HFFc6 (cell line): ENCODE data around the gene PER3. TPM values are rescaled to one million over a fixed set of nuclear protein-coding genes. Genes with fewer than 3 reads are reported as not detected.

ENCODE experiments used
- DNase-seq: peaks from one replicate; pipeline ENCODE4 v3.0.0-alpha.2; 2018
- H3K27ac Mint-ChIP-seq: 2 replicates; pipeline ENCODE4 v1.8.0; 2020; ENCODE audit warnings: mild to moderate bottlenecking, mixed read lengths
- H3K27me3 Mint-ChIP-seq: 2 replicates; pipeline ENCODE4 v1.8.0; 2021; ENCODE audit warnings: mild to moderate bottlenecking, moderate library complexity, mixed read lengths; ENCODE audit not compliant: insufficient read depth
- H3K36me3 Mint-ChIP-seq: 2 replicates; pipeline ENCODE4 v1.8.0; 2021; ENCODE audit warnings: low read depth, mixed read lengths
- H3K4me1 Mint-ChIP-seq: 2 replicates; pipeline ENCODE4 v1.8.0; 2020; ENCODE audit warnings: low read depth, mixed read lengths
- H3K4me3 Mint-ChIP-seq: 2 replicates; pipeline ENCODE4 v1.8.0; 2020; ENCODE audit warnings: mild to moderate bottlenecking, moderate library complexity, mixed read lengths
- H3K9me3 Mint-ChIP-seq: 2 replicates; pipeline ENCODE4 v1.8.0; 2020; ENCODE audit warnings: mild to moderate bottlenecking, mixed read lengths
- total RNA-seq, 6 experiments: library from RNA; stranded (reverse); fragmentation: NEBNext Ultra II Directional; extraction: Animal tissue kit (Norgen Biotek cat#: 25700); gene quantifications; 2 replicates in 1 of 6; 3 replicates in 5 of 6; pipeline ENCODE4 v1.2.3, GENCODE V29; 2021
- TF ChIP-seq, protein P1 (sequence below): fragments of 200-600 bp; sonication (generic); IDR thresholded peaks from 2 replicates; pipeline ENCODE4 v1.5.0; 2021; ENCODE audit warnings: antibody characterized with exemption, mild to moderate bottlenecking

Gene PER3
- total RNA-seq, 6 experiments from 2014 or later: 5.7 to 8.1 (median 7.7) TPM

DNA sequence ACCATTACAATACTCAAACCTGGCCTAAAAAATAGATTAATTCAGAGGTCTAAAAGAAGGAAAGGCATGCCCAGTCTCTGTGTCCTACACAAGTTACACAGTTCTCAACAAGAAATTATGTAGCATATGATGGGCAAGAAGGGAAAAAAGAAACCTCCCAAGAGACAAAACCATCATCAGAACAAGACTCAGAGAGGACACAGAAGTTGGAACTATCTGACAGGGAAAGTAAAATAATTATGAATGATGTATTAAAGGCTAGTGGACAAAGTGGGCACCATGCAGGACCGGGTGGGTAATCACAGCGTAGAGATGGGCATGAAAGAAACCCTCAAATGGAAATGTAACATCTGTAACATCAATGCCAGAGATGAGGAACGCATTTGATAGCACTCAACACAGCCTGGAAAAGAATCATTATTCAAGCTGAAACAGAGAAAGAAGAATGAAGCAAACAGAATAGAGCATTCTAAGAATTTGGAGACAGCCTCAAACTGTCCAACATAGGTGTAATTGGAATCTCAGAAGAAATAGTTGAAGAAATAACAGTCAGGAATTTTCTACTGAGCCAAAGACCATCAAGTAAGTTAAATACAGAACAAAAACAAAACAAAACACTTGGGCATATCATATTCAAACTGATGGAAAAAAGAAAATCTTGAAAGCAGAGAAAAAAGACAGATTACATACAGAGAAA is 29.7 kb downstream of the PER3 start:
- H3K36me3 Mint-ChIP-seq: peaks cover 35% of the 10 kb centered on the region
- H3K4me1 Mint-ChIP-seq: peaks cover 11% of the 10 kb centered on the region
- TF ChIP-seq, protein P1, sequence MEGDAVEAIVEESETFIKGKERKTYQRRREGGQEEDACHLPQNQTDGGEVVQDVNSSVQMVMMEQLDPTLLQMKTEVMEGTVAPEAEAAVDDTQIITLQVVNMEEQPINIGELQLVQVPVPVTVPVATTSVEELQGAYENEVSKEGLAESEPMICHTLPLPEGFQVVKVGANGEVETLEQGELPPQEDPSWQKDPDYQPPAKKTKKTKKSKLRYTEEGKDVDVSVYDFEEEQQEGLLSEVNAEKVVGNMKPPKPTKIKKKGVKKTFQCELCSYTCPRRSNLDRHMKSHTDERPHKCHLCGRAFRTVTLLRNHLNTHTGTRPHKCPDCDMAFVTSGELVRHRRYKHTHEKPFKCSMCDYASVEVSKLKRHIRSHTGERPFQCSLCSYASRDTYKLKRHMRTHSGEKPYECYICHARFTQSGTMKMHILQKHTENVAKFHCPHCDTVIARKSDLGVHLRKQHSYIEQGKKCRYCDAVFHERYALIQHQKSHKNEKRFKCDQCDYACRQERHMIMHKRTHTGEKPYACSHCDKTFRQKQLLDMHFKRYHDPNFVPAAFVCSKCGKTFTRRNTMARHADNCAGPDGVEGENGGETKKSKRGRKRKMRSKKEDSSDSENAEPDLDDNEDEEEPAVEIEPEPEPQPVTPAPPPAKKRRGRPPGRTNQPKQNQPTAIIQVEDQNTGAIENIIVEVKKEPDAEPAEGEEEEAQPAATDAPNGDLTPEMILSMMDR: no peak
- H3K27me3 Mint-ChIP-seq: no peaks in the 10 kb centered on the region; the same call in 1 of the 2 replicates
- DNase-seq: no peak
- H3K4me3 Mint-ChIP-seq: no peak overlapping the region
- H3K27ac Mint-ChIP-seq: no peak overlapping the region
- H3K9me3 Mint-ChIP-seq: peaks cover 16% of the 10 kb centered on the region

DNA sequence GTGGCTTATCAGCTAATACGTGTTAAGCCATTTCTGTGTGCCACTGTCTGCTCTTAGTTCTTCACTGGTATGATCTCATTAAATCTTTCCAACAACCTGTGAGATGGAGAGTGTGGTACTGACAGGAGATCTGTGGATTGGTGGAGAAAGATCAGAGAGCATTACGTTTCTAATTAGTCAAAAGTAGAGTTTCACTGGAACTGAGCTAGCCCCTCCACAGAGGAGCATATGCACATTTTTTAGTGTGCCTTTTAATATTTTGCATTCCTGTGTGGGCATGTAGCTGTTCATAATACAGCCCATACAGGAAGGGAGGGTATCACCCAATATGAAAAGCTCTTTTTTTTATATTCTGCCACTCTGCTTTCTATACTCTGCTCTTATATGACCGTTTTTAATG is 37.2 kb downstream of the PER3 start:
- no peaks in the 10 kb centered on the region; the same call in 1 of the 2 replicates for H3K27me3 Mint-ChIP-seq
- H3K27ac Mint-ChIP-seq: no peak overlapping the region
- H3K4me1 Mint-ChIP-seq: no peaks in the 10 kb centered on the region
- no peak overlapping the region for H3K4me3 Mint-ChIP-seq
- TF ChIP-seq, protein P1: no peak
- peaks cover 21% of the 10 kb centered on the region for H3K36me3 Mint-ChIP-seq
- no peak for DNase-seq
- no peaks in the 10 kb centered on the region for H3K9me3 Mint-ChIP-seq

DNA sequence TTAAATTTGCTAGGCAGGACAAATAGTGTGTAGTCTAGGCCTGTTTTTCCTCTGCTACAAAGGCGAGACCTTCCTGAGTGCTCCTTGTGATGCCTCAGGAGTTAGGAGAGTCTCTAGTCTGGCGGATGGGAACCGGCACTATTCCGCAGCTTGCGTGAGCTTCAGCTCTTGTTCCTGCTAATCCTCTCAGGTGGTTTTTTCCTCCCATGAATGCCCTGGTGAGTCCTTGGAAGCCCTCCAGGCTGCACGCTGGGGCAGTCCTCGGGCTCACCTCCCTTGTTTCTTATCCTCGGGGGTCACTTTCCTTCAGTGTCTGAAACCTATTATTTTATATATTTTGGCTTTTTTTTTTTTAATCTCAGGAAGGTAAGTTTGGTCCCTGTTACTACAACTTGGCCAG is 40.6 kb downstream of the PER3 start:
- no peak overlapping the region for H3K4me3 Mint-ChIP-seq
- TF ChIP-seq, protein P1: no peak
- no peaks in the 10 kb centered on the region; the same call in 1 of the 2 replicates for H3K27me3 Mint-ChIP-seq
- H3K36me3 Mint-ChIP-seq: peaks cover 27% of the 10 kb centered on the region
- H3K9me3 Mint-ChIP-seq: no peaks in the 10 kb centered on the region
- DNase-seq: no peak
- no peaks in the 10 kb centered on the region for H3K4me1 Mint-ChIP-seq
- no peak overlapping the region for H3K27ac Mint-ChIP-seq

DNA sequence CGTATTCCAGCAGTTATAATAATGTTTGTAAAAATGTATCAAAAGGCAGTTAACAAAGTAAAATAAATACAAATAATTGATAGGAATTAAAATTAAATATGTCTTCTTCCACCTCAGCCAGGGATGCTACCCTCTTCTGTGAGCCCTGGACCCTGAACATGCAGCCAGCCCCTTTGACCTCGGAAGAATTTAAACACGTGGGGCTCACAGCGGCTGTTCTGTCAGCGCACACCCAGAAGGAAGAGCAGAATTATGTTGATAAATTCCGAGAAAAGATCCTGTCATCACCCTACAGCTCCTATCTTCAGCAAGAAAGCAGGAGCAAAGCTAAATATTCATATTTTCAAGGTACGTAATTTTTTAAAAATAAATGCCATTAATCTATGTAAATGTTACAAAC is 42.3 kb downstream of the PER3 start:
- H3K9me3 Mint-ChIP-seq: no peaks in the 10 kb centered on the region
- DNase-seq: no peak
- H3K4me3 Mint-ChIP-seq: no peak overlapping the region
- H3K27me3 Mint-ChIP-seq: no peaks in the 10 kb centered on the region; the same call in 1 of the 2 replicates
- H3K4me1 Mint-ChIP-seq: no peaks in the 10 kb centered on the region
- no peak overlapping the region for H3K27ac Mint-ChIP-seq
- H3K36me3 Mint-ChIP-seq: peaks cover 23% of the 10 kb centered on the region
- TF ChIP-seq, protein P1: no peak

DNA sequence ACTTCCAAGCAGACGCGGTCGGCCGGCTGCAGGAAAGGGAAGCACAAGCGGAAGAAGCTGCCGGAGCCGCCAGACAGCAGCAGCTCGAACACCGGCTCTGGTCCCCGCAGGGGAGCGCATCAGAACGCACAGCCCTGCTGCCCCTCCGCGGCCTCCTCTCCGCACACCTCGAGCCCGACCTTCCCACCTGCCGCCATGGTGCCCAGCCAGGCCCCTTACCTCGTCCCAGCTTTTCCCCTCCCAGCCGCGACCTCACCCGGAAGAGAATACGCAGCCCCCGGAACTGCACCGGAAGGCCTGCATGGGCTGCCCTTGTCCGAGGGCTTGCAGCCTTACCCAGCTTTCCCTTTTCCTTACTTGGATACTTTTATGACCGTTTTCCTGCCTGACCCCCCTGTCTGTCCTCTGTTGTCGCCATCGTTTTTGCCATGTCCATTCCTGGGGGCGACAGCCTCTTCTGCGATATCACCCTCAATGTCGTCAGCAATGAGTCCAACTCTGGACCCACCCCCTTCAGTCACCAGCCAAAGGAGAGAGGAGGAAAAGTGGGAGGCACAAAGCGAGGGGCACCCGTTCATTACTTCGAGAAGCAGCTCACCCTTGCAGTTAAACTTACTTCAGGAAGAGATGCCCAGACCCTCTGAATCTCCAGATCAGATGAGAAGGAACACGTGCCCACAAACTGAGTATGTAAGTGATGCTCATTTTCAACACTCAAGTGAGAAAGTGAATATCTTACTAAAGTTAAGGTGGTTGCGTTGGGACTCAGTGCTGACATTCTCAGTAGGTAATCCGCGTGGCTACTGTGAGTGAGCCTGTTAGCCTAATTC is 43.2 kb downstream of the PER3 start:
- no peak for DNase-seq
- Mint-ChIP-seq H3K36me3 (peaks cover 18% of the 10 kb centered on the region), H3K4me1 (no peaks in the 10 kb centered on the region), H3K27ac (no peak overlapping the region), H3K4me3 (no peak overlapping the region), H3K9me3 (no peaks in the 10 kb centered on the region), H3K27me3 (no peaks in the 10 kb centered on the region; the same call in 1 of the 2 replicates)
- TF ChIP-seq, protein P1: no peak
